Measurements from ENCODE around the gene FRMPD4. TPM values are rescaled to one million over a fixed set of nuclear protein-coding genes. Genes with fewer than 3 reads are reported as not detected.

The FRMPD4 gene
- total and polyA plus RNA-seq, 2 of the 13 experiments (the other 11 are each of a cell fraction or from before 2014, with no cell fraction given): not detected

GRCh38 chrX:12648995-12649394, 510.7 kb downstream of the FRMPD4 start (continued):
- TF ChIP-seq SRSF1 (optimal IDR thresholded peaks at IDR 0.05; ENCODE audit: low read depth, low read length): no peak

- CTCF ChIA-PET (ENCODE audit: low intra/inter-chr PET ratio, low total read pairs): no interaction called here
- Histone ChIP-seq H3K9ac (ENCODE audit: insufficient read depth, low read depth, low read length) (no peak overlapping the region), H2AFZ (ENCODE audit: low read length) (no peak overlapping the region), H3K79me2 (ENCODE audit: insufficient read depth, low read length) (no peaks in the 10 kb centered on the region), H4K20me1 (ENCODE audit: insufficient read depth, low read length) (no peaks in the 10 kb centered on the region), H3K9me3 (ENCODE audit: low read length) (no peaks in the 10 kb centered on the region), H3K27me3 (ENCODE audit: control insufficient read depth in 1 of 2, insufficient read depth in 2 of 2, low read length in 2 of 2) (no peaks in the 10 kb centered on the region), H3K4me1 (ENCODE audit: insufficient read depth, low read length) (no peaks in the 10 kb centered on the region), H3K36me3 (replicated peaks in 1 of 2; ENCODE audit: control insufficient read depth in 1 of 2, insufficient read depth in 2 of 2, low read length in 2 of 2) (no peaks in the 10 kb centered on the region), H3K4me3 (replicated peaks in 1 of 3; ENCODE audit: insufficient read depth in 1 of 3, low read depth in 2 of 3, low read length in 3 of 3) (no peak overlapping the region), H3K27ac (ENCODE audit: extremely low read length, insufficient read depth, low read length) (no peak overlapping the region), H3K4me2 (ENCODE audit: low read depth, low read length) (no peak overlapping the region)
- POLR2A ChIA-PET: no interaction called here
- ATAC-seq (no peak), DNase-seq (ENCODE audit: low spot score) (no peak), FAIRE-seq (no peak)
- BruUV-seq (replicated peaks): no TSS peak
- intact Hi-C loops (cut with micrococcal nuclease; ENCODE audit: unreplicated experiment) (no loop called here), in situ Hi-C loops (cut with HindIII; ENCODE audit: extremely low pct_ligation_motif_present, low pct_unique_long_range_greater_than_20kb) (no loop called here)
- 0% methylated on average over 1 of the region's 1 CpG for WGBS (ENCODE audit: low lambda C conversion rate)
- TF ChIP-seq ZNF569 (CRISPR knock-in tag; IDR thresholded peaks at IDR 0.05; ENCODE audit: borderline replicate concordance) (no peak), TERF1 (CRISPR knock-in tag; IDR thresholded peaks at IDR 0.05) (no peak), MTERF4 (CRISPR knock-in tag; IDR thresholded peaks at IDR 0.05) (no peak), EED (CRISPR knock-in tag; IDR thresholded peaks at IDR 0.05) (no peak)
Observed at GRCh38 chrX:12657433-12657832, 519.2 kb downstream of the FRMPD4 start.

All from HepG2 (cell line).